ENCODE data around the gene SLC49A4. TPM values are rescaled to one million over a fixed set of nuclear protein-coding genes. Genes with fewer than 3 reads are reported as not detected.

Gene SLC49A4
- total RNA-seq, 4 donors from 2014 or later = 9.7 to 26.9 (median 19.4) TPM

GRCh38 chr3:122930063-122930997 lies 135.5 kb downstream of the SLC49A4 start:
- H3K27me3 ChIP-seq = no peaks in the 10 kb centered on the region
- intact Hi-C loops (cut with DNase I; ENCODE audit: low total_unique reads) = no loop called here
- H3K27ac ChIP-seq = no peak overlapping the region
- no peaks in the 10 kb centered on the region for H3K36me3 ChIP-seq
- no peak for DNase-seq
- TF ChIP-seq POLR2A (IDR thresholded peaks at IDR 0.05) = no peak
- TF ChIP-seq, protein P1, sequence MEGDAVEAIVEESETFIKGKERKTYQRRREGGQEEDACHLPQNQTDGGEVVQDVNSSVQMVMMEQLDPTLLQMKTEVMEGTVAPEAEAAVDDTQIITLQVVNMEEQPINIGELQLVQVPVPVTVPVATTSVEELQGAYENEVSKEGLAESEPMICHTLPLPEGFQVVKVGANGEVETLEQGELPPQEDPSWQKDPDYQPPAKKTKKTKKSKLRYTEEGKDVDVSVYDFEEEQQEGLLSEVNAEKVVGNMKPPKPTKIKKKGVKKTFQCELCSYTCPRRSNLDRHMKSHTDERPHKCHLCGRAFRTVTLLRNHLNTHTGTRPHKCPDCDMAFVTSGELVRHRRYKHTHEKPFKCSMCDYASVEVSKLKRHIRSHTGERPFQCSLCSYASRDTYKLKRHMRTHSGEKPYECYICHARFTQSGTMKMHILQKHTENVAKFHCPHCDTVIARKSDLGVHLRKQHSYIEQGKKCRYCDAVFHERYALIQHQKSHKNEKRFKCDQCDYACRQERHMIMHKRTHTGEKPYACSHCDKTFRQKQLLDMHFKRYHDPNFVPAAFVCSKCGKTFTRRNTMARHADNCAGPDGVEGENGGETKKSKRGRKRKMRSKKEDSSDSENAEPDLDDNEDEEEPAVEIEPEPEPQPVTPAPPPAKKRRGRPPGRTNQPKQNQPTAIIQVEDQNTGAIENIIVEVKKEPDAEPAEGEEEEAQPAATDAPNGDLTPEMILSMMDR (IDR thresholded peaks at IDR 0.05) = no peak
- H3K9me3 ChIP-seq = no peaks in the 10 kb centered on the region
- no peaks in the 10 kb centered on the region for H3K4me1 ChIP-seq
- H3K4me3 ChIP-seq = no peak overlapping the region

Other genes starting within 250 kb of the SLC49A4 start
- gene PARP9, start 230.8 kb upstream of the SLC49A4 start, total RNA-seq = 10 to 100 TPM; 16.8 to 80.7 (median 35.8) TPM
- 10 to 100 TPM; 12.9 to 38.9 (median 23.3) TPM for gene DTX3L, start 230.7 kb upstream of the SLC49A4 start, total RNA-seq
- gene PARP15, start 217.4 kb upstream of the SLC49A4 start, total RNA-seq = 1 to 10 TPM in 2 of 4 donors, under 1 TPM in 2; under 0.01 to 3.1 (median 1.6) TPM
- 10 to 100 TPM; 32.0 to 62.2 (median 50.2) TPM for gene PARP14, start 114.2 kb upstream of the SLC49A4 start, total RNA-seq
- 10 to 100 TPM in 2 of 4 donors, 1 to 10 TPM in 2; 3.1 to 25.9 (median 11.7) TPM for gene HSPBAP1, start 1.2 kb upstream of the SLC49A4 start, total RNA-seq
- gene SEMA5B, start 232.7 kb downstream of the SLC49A4 start, total RNA-seq = 10 to 100 TPM in 1 of 4 donors, 1 to 10 TPM in 1, under 1 TPM in 1, not detected in 1; 0.29 to 25.4 (median 4.5) TPM